ENCODE measurements around the gene MRPL50.

Gene MRPL50

DNA sequence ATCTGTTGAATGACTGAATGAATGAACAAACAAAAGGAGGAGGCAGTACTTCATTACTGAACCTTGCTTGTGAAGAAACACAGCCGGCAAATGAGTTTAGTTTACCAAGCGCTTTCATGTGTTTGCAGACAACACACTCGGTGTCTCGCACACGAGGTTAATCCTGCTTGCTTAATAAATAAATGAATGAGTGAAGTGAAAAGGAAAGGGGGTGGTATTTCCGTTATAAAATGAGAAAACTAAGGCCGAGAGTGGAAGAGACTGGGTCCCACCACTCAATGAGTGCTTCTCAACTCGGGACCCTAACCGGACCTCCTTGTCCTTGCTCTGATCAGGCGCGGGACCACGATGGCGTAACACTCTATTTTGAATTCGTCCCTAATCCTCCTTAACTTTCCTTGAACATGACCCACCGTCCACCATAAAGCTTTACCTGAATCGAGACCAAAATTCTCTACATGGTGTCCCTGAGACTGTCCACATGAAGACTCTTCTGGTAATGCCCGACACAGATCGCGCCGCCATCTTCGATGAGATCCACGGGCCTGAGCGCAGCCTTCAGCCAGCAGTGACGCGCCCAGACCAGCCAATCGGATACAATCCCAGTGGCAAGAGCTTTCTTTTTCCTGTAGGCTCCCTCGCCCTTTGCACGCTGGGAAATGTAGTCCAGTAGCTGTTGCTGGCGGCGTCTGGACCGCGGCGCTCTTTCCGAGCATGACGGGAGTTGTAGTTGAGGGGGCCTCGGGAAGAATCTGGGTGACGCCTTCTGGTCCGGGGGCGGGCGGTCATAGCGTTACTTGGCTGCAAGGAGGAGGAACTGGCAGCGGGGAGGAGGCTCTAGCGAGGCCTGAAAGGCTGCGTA lies at the start of gene MRPL50, which contains the start of gene ZNF189:
Gene MRPL50 (minus strand): TSS at position 551 of the 862 bp plus-strand sequence. CDS start 26 bp downstream, at position 525.
Gene ZNF189 (plus strand): TSS at position 784 of the 862 bp plus-strand sequence. CDS start 306 bp downstream, outside the sequence.
- peak; percentile 92 for DNase-seq

DNA sequence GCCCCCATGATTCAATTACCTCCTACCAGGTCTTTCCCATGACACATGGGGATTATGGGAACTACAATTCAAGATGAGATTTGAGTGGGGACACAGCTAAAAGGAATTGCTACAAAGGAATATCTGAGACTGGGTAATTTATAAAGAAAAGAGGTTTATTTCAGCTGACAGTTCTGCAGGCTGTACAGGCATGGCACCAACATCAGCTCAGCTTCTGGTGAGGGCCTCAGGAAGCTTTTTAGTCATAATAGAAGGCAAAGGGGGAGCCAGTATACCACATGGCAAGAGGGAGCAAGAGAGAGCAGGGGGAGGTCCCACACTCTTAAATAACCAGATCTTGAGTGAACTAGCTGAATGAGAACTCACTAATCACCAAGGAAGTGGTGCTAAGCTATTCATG lies 48.3 kb upstream of the MRPL50 start:
- DNase-seq = no peak

DNA sequence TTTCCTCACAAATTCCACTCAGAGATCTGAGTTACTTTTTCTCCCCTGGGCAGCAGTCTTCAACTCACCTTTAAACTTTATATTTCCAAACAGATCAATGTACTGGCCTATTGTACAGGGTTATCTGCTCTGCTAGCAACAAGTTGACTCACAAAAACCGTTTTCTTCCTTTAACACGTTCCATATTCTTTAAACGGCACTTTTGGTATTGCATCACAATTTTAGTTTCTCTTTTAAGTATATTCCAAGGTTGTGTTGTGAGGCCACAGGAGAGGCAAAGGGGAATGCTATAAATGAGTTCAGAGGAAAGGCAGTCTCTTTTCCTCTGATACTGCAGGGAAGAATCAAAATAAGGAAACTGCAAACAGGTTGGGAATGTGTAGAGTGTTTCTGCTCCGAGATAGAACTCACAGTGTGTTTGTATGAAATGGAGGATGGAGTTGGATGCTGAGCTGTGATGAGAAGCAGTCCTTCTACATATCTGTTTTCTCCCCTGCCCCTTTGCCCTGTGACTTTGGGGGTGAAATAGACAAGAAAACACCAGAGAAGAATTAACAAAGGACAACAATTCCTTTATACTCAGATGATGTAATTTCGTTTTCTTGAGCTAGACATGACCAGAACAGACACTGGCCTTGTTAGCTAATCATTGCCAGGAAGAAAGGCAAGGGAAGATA lies 47.1 kb upstream of the MRPL50 start:
- DNase-seq = no peak

DNA sequence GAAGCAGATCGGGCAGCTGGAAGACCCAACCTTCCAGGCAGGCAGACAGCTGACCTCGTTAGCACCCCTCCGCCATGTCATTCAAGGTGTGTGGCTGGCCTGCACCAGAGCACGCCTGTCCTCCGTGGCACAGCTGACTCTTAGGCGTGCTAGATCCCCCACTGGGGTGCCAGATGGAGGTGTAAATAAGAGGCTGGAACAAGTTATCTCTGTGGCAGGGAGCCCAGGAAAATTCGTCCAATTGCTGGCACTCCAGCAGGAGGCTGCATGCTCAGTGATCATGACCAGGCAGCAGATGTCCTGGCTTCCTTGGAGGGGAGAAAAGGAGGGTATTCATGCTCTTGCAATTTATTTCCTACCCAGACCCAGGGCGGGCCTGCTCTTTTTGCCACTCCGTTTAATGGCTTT lies 45.0 kb upstream of the MRPL50 start:
- no peak for DNase-seq

DNA sequence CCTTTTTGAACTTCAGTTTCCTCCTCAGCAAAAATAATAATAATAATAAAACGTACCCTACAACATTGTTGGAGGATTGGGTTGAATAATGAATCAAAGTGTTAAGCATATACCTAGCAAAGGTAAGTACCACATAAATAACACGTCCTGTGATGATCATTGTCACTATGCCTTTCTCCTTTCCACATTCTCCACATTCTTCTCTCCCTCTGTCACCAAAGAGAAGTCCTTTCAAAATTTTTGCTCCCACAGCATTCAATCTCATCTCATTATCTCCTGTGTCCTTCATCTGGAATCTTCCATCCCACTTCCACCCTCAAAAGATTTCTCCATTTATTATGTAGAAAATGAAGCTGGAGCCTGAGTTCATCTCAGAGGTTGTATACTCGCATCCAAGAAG lies 44.3 kb upstream of the MRPL50 start:
- DNase-seq = no peak

GRCh38 chr9:101442318-101442717 lies 43.9 kb upstream of the MRPL50 start:
- DNase-seq = no peak

- DNase-seq = no peak
These were observed 42.4 kb upstream of the MRPL50 start for GRCh38 chr9:101440714-101441230.

DNA sequence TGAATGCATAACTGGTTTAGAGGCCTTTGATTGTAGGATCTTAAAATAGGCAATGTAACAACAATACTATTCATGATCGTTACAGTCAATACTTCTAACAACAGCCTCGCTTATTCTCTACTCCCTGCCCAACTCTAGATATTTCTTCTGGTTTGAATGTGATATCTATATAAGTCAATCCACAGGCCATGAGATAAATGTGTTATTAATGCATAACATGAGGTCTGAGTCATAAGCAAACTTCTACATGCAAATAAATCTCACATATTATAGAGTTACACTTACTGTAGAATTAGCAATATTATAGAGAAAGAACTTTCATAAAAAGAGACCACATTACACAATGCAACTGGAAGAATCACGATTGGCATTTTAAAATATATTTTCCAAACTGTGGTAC lies 40.1 kb upstream of the MRPL50 start:
- no peak for DNase-seq

- DNase-seq = no peak
These were observed 39.4 kb upstream of the MRPL50 start for GRCh38 chr9:101437806-101438232.

DNA sequence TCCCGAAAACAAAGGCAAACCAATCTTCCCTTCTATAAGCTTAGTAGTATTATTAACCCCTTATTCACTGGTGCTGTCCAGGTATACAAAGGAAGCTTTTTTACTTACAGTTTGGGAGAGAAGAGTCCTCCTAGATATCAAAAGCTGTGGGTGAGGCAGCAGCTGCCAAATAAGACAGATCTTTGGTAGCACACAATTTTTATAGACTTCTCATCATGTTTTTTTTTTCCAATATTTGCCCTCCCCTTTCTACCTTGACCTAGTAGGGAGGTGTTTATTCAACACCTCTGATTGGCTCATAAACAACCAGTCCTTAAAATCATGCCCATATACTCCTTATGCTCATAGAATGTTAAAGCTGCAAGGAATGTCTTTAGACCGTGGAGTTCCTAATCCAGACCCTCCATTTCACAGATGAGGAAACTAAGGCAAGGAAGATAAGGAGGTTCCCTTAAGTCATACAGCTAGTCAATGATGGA lies 37.2 kb upstream of the MRPL50 start, which contains the start of gene ALDOB:
Gene ALDOB (minus strand): TSS at position 174 of the 479 bp plus-strand sequence. CDS start 4,887 bp downstream, outside the sequence.
- DNase-seq = no peak

DNA sequence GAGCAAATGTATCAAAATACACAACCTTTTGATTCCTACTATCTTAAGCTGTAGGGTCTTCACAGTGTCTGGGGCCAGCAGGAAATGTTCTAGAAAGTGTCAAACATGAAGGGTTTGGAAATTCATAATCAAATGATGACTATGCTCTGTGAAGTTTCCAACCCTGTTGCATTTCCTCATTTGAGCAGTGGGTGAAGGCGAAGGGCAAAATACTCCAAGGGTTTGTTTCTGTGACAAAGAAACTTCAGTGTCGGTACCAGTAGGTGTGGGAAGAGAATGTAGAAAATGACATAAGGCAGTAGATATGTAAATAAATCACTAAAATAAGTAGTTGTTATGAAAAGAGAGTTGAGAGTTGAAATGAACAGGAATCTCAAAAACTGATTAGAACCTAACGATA lies 36.6 kb upstream of the MRPL50 start:
- no peak for DNase-seq

DNA sequence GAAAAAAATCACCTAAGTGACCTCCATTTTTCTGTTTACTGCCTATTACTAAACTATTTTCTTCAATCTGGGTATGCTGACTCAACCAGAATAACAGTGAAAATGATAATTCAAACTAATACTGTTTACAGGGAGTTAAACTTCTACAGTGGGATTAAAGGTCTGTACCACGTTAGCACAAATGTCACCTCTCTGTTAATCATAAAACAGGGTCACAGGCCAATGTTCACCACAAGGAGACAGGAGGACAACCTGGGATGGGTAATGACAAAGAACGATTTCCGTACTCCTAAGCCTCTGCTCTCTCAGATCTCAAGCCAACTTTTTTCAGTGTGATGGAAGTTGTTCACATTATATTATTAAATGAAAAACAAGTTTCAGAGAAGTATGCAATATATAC lies 34.8 kb upstream of the MRPL50 start:
- no peak for DNase-seq

GRCh38 chr9:101432740-101433139 lies 34.3 kb upstream of the MRPL50 start:
- DNase-seq = no peak

- DNase-seq = no peak
These were observed 33.8 kb upstream of the MRPL50 start for GRCh38 chr9:101432171-101432570.

DNA sequence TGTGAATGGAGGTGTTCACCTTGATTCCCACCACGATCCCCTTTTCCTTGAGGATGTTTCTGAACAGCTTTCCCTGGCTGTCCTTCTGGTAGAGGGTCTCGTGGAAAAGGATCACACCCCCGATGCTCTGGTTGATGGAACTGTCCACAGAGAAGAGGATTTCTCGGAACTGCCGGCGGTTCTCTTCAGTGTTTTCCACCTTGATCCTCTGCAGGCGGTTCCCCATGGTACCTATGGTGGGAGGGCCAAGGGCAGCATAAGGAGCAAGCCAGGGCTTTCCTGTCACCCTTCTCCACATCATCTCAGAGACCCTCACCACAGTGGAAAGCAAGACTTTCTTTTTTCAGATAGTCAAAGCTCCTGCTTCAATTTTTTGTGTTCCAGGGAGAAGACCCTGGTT lies 31.3 kb upstream of the MRPL50 start:
- DNase-seq = no peak

DNA sequence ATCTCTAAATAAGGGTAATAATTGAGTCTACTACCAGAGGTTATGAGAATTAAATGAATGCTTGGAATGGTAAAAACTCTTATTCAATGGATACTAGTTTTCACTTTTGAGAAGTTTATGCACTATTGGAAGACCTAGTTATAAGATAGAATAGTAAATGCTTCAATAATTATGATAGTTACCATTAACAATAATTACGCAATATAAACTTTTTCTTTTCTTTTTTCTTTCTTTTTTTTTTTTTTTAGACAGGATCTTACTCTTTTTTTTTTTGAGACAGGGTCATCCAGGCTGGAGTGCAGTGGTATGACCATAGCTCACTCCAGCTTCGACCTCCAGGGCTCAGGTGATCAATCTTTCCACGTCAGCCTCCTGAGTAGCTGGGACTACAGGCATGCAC lies 30.5 kb upstream of the MRPL50 start:
- DNase-seq = no peak

- DNase-seq = no peak
These were observed 29.7 kb upstream of the MRPL50 start for GRCh38 chr9:101427957-101428655.

DNA sequence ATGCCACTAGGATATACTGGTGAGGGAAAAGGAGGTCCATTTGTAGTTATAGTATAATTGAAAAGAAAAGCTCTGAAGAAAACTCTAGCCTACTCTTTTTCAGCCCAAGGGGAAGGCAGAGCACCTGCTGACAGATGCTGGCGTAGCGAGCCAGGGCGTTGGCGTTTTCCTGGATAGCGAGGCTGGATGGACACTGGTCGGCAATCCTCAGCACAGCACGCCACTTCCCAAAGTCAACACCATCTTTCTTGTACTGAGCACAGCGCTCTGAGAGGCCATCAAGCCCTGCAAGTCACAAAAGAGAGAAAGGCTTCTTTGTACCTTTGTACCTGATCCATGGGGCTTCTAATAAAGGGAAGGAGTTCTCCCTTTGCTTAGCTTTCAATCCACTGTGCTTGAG lies 28.9 kb upstream of the MRPL50 start:
- no peak for DNase-seq

DNA sequence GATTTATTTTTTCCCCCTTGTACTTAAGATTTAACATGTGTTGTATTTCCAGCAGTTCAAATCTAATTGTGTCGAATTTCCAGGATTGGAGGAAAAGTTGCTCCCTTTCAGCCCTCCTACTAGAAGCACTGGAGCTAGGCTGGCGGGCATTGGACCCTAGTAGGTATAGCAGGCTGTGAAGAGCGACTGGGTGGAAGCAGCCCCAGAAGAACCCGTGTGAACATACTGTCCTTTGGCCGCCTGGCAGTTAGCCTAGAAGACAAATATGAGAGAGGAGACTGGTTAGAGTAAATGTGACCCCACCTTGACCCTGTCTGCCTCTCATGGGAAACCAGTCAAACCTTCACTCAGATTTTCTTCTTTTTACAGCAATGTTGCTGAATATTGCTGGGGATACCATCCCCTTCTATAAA lies 23.2 kb upstream of the MRPL50 start:
- DNase-seq = no peak

DNA sequence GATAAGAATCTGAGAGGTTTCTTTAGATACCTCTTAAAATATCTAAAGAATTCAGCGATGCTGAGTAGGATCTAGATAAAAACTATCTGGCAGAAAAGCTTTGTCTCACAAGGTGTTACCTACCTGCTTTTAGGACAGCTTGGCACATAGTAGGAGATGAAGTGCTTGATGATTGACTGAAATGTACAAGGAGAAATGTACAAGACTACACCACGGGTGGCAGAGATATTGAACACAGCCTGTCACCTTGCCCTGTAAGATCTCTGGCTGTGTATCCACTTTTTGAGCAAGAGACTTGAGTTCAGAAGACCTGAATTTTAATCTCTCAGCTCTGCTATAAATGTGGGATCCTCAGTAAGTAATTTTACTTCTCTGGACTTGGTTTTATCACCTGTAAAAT lies 21.4 kb upstream of the MRPL50 start:
- DNase-seq = no peak

DNA sequence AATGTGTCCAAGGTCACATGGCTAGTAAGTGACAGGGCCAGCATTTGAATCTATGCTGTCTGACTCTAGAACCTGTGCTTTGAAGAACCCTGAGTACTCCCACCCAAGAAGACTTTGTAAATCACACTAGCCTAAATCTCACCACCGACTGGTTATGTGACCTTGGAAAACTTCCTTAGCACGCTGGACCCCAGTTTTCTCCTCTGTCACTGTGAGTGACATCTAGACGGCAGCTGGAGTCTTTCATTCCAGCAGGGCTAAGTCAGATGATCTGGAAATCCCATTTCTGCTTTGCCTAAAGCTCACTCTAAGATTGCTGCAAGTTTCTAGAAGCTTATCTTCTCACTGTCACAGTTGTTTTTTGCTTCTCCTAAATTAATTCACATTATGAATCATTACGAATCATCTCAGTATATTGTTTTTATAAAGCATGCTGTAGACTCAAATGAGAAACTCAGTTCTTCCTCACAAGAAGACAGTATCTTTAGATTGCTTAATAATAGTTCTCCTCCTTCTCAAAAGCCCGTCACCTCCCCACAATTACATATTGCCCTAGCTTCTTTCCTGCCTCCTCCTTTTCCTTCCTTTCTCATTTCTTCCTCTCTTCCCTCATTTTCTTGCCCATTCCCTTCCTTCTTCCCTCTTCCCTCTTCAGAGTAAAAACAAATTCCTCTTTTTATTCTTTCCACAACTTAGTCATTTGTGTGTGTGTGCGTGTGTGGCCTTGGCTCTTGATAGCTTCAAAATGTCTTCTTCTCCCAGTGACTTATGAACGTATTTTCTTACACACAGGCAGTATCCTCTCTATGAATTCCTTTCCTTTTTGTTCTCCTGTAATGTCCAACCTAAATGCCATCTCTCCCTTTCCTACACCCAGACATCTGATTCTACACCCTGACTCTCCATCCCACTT lies 20.4 kb upstream of the MRPL50 start:
- no peak for DNase-seq

DNA sequence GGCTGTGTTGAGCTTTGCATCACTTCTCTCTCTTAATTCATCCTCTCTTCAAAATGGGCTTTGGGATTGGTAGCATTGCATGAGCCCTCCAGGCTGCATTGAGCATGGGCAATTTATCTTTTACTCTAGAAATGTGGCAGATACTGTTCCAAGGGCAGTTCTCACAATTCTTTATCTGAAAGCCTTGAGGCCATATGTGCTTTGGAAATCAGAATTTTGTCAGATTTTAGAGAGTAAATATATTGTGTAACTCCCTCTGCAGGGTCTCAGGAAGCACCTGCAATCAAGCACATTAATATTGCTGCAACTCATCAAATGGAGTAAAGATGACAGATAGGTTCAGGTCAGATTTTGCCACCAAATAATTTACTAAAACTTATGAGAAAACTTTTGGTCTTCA lies 19.6 kb upstream of the MRPL50 start:
- no peak for DNase-seq

Measured in NCI-H1436 treated with DMSO at 0.1 percent for 48 hours (cell line).